Hepatocyte (in vitro differentiated cells): Measurements from ENCODE around the gene NUP37. TPM values are rescaled to one million over a fixed set of nuclear protein-coding genes. Genes with fewer than 3 reads are reported as not detected.

Experiments used
- DNase-seq: peaks from one replicate; pipeline ENCODE4 v3.0.0-alpha.2; 2016; ENCODE audit warnings: low spot score
- H2AFZ ChIP-seq: fragments of 200-600 bp; sonication (generic); 2 replicates; pipeline ENCODE4 v1.6.0; 2016; ENCODE audit warnings: antibody characterized with exemption, mild to moderate bottlenecking
- H3K27ac ChIP-seq: fragments of 200-600 bp; sonication (generic); 2 replicates; pipeline ENCODE4 v1.5.1; 2016; ENCODE audit warnings: mild to moderate bottlenecking
- H3K27me3 ChIP-seq: fragments of 200-600 bp; sonication (generic); 2 replicates; pipeline ENCODE4 v1.6.1; 2016
- H3K36me3 ChIP-seq: fragments of 200-600 bp; sonication (generic); replicated peaks from 2 replicates; pipeline ENCODE4 v1.5.1; 2016; ENCODE audit warnings: low read depth; ENCODE audit not compliant: insufficient read depth
- H3K4me1 ChIP-seq: fragments of 200-600 bp; sonication (generic); 2 replicates; pipeline ENCODE4 v1.5.1; 2016; ENCODE audit warnings: mild to moderate bottlenecking, moderate library complexity; ENCODE audit not compliant: insufficient read depth
- H3K4me2 ChIP-seq: fragments of 200-600 bp; sonication (generic); 2 replicates; pipeline ENCODE4 v1.6.0; 2016
- H3K4me3 ChIP-seq: fragments of 200-600 bp; sonication (generic); 2 replicates; pipeline ENCODE4 v1.5.1; 2016; ENCODE audit warnings: mild to moderate bottlenecking
- H3K79me2 ChIP-seq: fragments of 200-600 bp; sonication (generic); 2 replicates; pipeline ENCODE4 v1.6.0; 2017; ENCODE audit warnings: mild to moderate bottlenecking
- H3K9me2 ChIP-seq: fragments of 200-600 bp; sonication (generic); replicated peaks from 2 replicates; pipeline ENCODE4 v1.6.0; 2017; ENCODE audit warnings: mild to moderate bottlenecking; ENCODE audit not compliant: insufficient read depth
- H3K9me3 ChIP-seq: fragments of 200-600 bp; sonication (generic); 2 replicates; pipeline ENCODE4 v1.5.1; 2016; ENCODE audit warnings: low read depth, mild to moderate bottlenecking
- H4K20me1 ChIP-seq: fragments of 200-600 bp; sonication (generic); 2 replicates; pipeline ENCODE4 v1.6.0; 2016; ENCODE audit warnings: mild to moderate bottlenecking; ENCODE audit not compliant: insufficient read depth, poor library complexity, severe bottlenecking
- EZH2 ChIP-seq: fragments of 200-600 bp; sonication (generic); IDR thresholded peaks from 2 replicates; pipeline ENCODE4 v1.6.1; 2016; ENCODE audit warnings: antibody characterized with exemption, mild to moderate bottlenecking, borderline replicate concordance
- EZH2phosphoT487 ChIP-seq: fragments of 200-600 bp; sonication (generic); IDR thresholded peaks from one replicate; pipeline ENCODE4 v1.6.1; 2018; ENCODE audit warnings: antibody characterized with exemption, mild to moderate bottlenecking, low read depth, moderate library complexity; ENCODE audit not compliant: unreplicated experiment, severe bottlenecking
- WGBS: methylation state at CpG from one replicate; pipeline ENCODE4 v1.1.6; 2016; ENCODE audit warnings: low lambda C conversion rate; ENCODE audit errors: missing lambda C conversion rate; 5-methylcytosine and 5-hydroxymethylcytosine counted together
- polyA plus RNA-seq: library from polyadenylated mRNA; unstranded; fragments of >200 nt; fragmentation: Nextera tagmentation; extraction: Ambion mirVana; gene quantifications from 2 replicates; pipeline ENCODE4 v1.2.1, GENCODE V29; 2016
- total RNA-seq: library from RNA; depleted of rRNA; stranded (reverse); fragments of >200 nt; gene quantifications from 2 replicates; pipeline ENCODE4 v1.2.3, GENCODE V29; 2014
- TF ChIP-seq, protein P1 (sequence below): fragments of 200-600 bp; sonication (generic); IDR thresholded peaks from 2 replicates; pipeline ENCODE4 v1.5.1; 2016; ENCODE audit warnings: antibody characterized with exemption, mild to moderate bottlenecking; ENCODE audit not compliant: poor library complexity

NUP37 gene
- total and polyA plus RNA-seq, 2 experiments from 2014 or later: 26.7 to 37.3 TPM

DNA sequence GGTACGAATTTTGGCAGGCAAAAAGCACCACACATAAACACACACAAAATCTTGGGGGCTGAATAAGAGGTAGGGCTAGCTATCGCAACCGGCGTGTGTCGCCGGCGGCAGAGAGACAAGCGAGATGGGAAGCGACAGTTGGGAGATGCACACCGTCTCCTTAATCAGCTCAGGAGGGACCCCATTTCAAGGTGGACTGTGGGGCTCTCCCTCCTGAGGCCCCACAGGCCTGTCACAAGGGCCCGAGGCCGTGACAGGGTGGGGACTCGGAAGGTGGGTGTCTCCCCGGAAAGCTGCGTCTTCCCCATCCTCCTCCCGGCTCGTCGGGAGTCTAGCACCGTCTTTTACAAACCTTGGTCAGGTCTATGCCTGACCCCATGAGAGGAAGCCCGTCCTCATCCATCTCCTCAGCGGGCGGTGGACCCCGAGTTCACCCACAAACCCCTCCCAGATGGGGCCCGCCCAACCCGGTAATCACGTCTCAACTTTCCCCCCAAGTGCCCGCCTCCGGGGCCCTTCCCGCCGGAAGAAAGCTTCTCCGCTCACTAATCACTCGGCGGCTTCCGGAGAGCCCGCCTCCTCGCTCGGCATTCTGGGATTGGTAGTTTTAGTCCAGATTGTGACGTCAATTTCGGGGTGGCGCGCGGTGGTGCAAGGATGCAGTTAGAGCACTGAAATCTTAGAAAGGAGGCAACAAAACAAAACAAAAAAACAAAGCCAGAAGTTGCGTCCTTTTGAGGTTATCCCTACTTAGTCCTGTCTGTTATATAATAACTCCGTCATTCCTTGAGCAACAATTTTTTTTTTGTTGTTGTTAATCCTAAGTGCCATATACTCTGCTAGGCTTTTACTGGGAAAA is 58.1 kb downstream of the NUP37 start, which contains the start of gene WASHC3:
Gene WASHC3 (minus strand): TSS at position 432 of the 859 bp plus-strand sequence. CDS start 29 bp downstream, at position 403.
- Histone ChIP-seq H3K4me3 (peak within 1 kb of the TSS; percentile 55), H3K27ac (peak within 1 kb of the TSS; percentile 78), H3K4me1 (no peaks in the 10 kb centered on the region), H3K9me3 (no peaks in the 10 kb centered on the region), H3K27me3 (no peaks in the 10 kb centered on the region), H3K79me2 (peaks cover 4% of the 10 kb centered on the region), H2AFZ (peak within 1 kb of the TSS; percentile 72), H3K9me2 (no peaks in the 10 kb centered on the region), H3K4me2 (peak within 1 kb of the TSS; percentile 83), H4K20me1 (no peaks in the 10 kb centered on the region), H3K36me3 (no peaks in the 10 kb centered on the region)
- WGBS: under 1% methylated on average over 39 of the region's 44 CpGs
- DNase-seq: peak; percentile 96
- TF ChIP-seq EZH2phosphoT487: no peak
- TF ChIP-seq EZH2: no peak
- TF ChIP-seq, protein P1, sequence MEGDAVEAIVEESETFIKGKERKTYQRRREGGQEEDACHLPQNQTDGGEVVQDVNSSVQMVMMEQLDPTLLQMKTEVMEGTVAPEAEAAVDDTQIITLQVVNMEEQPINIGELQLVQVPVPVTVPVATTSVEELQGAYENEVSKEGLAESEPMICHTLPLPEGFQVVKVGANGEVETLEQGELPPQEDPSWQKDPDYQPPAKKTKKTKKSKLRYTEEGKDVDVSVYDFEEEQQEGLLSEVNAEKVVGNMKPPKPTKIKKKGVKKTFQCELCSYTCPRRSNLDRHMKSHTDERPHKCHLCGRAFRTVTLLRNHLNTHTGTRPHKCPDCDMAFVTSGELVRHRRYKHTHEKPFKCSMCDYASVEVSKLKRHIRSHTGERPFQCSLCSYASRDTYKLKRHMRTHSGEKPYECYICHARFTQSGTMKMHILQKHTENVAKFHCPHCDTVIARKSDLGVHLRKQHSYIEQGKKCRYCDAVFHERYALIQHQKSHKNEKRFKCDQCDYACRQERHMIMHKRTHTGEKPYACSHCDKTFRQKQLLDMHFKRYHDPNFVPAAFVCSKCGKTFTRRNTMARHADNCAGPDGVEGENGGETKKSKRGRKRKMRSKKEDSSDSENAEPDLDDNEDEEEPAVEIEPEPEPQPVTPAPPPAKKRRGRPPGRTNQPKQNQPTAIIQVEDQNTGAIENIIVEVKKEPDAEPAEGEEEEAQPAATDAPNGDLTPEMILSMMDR: no peak

DNA sequence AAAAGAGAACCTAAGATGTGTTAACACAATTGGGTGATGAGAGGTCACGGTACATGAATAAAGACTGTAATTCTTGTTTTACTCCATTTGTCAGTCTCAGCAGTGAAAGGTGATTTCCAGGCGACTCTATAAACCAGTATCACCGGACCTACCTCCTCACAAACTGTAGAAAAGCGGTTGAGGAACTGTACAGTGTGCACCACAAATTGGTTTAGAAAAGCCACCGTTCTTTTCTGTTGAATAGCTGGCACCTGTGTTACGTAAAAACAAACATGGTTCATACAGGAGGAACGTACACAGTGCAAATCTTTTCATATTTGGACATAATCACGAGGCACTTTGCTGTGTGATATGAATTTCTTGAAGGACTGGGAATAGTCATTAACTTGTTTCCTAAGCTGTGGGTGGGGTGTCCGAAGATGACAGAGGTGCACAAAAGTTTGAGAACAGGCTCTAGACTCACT is 58.8 kb downstream of the NUP37 start:
- H3K9me3 ChIP-seq: no peaks in the 10 kb centered on the region
- peaks cover 4% of the 10 kb centered on the region for H3K79me2 ChIP-seq
- no peaks in the 10 kb centered on the region for H3K27me3 ChIP-seq
- 37% methylated on average over 9 of the region's 9 CpGs for WGBS
- H4K20me1 ChIP-seq: no peaks in the 10 kb centered on the region
- no peaks in the 10 kb centered on the region for H3K36me3 ChIP-seq
- H3K27ac ChIP-seq: peak overlapping the region; percentile 78
- H3K4me2 ChIP-seq: peak overlapping the region; percentile 83
- TF ChIP-seq, protein P1: no peak
- TF ChIP-seq EZH2phosphoT487: no peak
- TF ChIP-seq EZH2: no peak
- peak overlapping the region; percentile 55 for H3K4me3 ChIP-seq
- no peaks in the 10 kb centered on the region for H3K9me2 ChIP-seq
- peak; percentile 24 for DNase-seq
- peak overlapping the region; percentile 64 for H2AFZ ChIP-seq
- no peaks in the 10 kb centered on the region for H3K4me1 ChIP-seq

DNA sequence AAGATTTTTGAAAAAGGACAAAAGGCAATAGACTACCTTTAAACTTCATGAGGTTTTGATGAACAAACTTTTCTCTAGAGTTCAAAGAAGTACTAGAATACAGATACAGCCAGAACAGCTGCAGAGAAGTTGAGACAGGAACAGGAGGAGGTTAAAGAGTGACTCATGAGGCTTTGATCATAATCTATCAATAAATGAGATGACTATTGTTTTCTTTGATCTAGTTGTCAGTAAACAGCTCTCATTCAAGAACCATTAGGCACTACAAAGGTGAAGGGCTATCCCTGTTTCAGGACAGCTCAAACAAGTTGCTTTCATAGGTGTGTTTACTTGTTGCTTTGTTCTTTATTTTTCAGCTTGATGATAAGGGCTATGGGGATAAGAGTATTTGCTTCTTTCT is 60.6 kb downstream of the NUP37 start:
- no peaks in the 10 kb centered on the region for H3K27me3 ChIP-seq
- peaks cover 4% of the 10 kb centered on the region for H3K79me2 ChIP-seq
- H4K20me1 ChIP-seq: no peaks in the 10 kb centered on the region
- H3K9me3 ChIP-seq: no peaks in the 10 kb centered on the region
- no peak overlapping the region for H2AFZ ChIP-seq
- no peak for TF ChIP-seq EZH2phosphoT487
- TF ChIP-seq, protein P1: no peak
- no peak for TF ChIP-seq EZH2
- H3K4me2 ChIP-seq: no peak overlapping the region
- DNase-seq: no peak
- H3K36me3 ChIP-seq: no peaks in the 10 kb centered on the region
- H3K4me3 ChIP-seq: no peak overlapping the region
- H3K27ac ChIP-seq: no peak overlapping the region
- H3K4me1 ChIP-seq: no peaks in the 10 kb centered on the region
- H3K9me2 ChIP-seq: no peaks in the 10 kb centered on the region
